ENCODE data around the gene GPR160.
A peak's percentile ranks its signal among the peaks of the same experiment; 100 is the strongest.
"Not testable (repeated sequence)": the region's sequence is repeated elsewhere in the genome, so short reads cannot be mapped to it uniquely, and the experiment has no call there.

The GPR160 gene

GRCh38 chr3:170108955-170109354 lies 71.2 kb downstream of the GPR160 start:
- DNase-seq (ENCODE audit: low spot score), result no peak
- in situ Hi-C loops (cut with MboI; ENCODE audit: low sequenced_read_pairs, unreplicated experiment), result no loop called here
- TF ChIP-seq CTCF (IDR thresholded peaks at IDR 0.05; ENCODE audit: borderline replicate concordance, control extremely low read depth, extremely low read depth, insufficient read depth, missing control alignments), result no peak

GRCh38 chr3:170109579-170110293 lies 71.9 kb downstream of the GPR160 start:
- TF ChIP-seq CTCF (IDR thresholded peaks at IDR 0.05; ENCODE audit: borderline replicate concordance, control extremely low read depth, extremely low read depth, insufficient read depth, missing control alignments), result no peak

GRCh38 chr3:170111147-170111771 lies 73.5 kb downstream of the GPR160 start:
- no peak for TF ChIP-seq CTCF (IDR thresholded peaks at IDR 0.05; ENCODE audit: borderline replicate concordance, control extremely low read depth, extremely low read depth, insufficient read depth, missing control alignments)
- no peak for DNase-seq (ENCODE audit: low spot score)
- in situ Hi-C loops (cut with MboI; ENCODE audit: low sequenced_read_pairs, unreplicated experiment), result no loop called here

More at GRCh38 chr3:170109579-170110293, 71.9 kb downstream of the GPR160 start:
- in situ Hi-C loops (cut with MboI; ENCODE audit: low sequenced_read_pairs, unreplicated experiment), result no loop called here
- no peak for DNase-seq (ENCODE audit: low spot score)

- in situ Hi-C loops (cut with MboI; ENCODE audit: low sequenced_read_pairs, unreplicated experiment); DNase-seq (ENCODE audit: low spot score): not testable (repeated sequence)
Observed at GRCh38 chr3:170114165-170114564, 76.4 kb downstream of the GPR160 start.

- DNase-seq (ENCODE audit: low spot score), result no peak
- in situ Hi-C loops (cut with MboI; ENCODE audit: low sequenced_read_pairs, unreplicated experiment), result no loop called here
- TF ChIP-seq CTCF (IDR thresholded peaks at IDR 0.05; ENCODE audit: borderline replicate concordance, control extremely low read depth, extremely low read depth, insufficient read depth, missing control alignments), result no peak
Observed at GRCh38 chr3:170117134-170117533, 79.3 kb downstream of the GPR160 start.

GRCh38 chr3:170128259-170128976 lies 90.6 kb downstream of the GPR160 start:
- DNase-seq (ENCODE audit: low spot score), result peak; percentile 43
- in situ Hi-C loops (cut with MboI; ENCODE audit: low sequenced_read_pairs, unreplicated experiment), result no loop called here
- TF ChIP-seq CTCF (IDR thresholded peaks at IDR 0.05; ENCODE audit: borderline replicate concordance, control extremely low read depth, extremely low read depth, insufficient read depth, missing control alignments), result no peak

- TF ChIP-seq CTCF (IDR thresholded peaks at IDR 0.05; ENCODE audit: borderline replicate concordance, control extremely low read depth, extremely low read depth, insufficient read depth, missing control alignments), result no peak
- DNase-seq (ENCODE audit: low spot score), result peak; percentile 24
- in situ Hi-C loops (cut with MboI; ENCODE audit: low sequenced_read_pairs, unreplicated experiment), result no loop called here
Observed at GRCh38 chr3:170128977-170129431, 91.2 kb downstream of the GPR160 start.

Measured in GM13976 (cell line).